ENCODE data around the gene UBQLN4. TPM values are rescaled to one million over a fixed set of nuclear protein-coding genes. Genes with fewer than 3 reads are reported as not detected.

UBQLN4 gene
- total and polyA plus RNA-seq, 9 of the 15 experiments (the other 6 are each of a cell fraction or from before 2014, with no cell fraction given) = 13.5 to 65.5 (median 37.0) TPM

DNA sequence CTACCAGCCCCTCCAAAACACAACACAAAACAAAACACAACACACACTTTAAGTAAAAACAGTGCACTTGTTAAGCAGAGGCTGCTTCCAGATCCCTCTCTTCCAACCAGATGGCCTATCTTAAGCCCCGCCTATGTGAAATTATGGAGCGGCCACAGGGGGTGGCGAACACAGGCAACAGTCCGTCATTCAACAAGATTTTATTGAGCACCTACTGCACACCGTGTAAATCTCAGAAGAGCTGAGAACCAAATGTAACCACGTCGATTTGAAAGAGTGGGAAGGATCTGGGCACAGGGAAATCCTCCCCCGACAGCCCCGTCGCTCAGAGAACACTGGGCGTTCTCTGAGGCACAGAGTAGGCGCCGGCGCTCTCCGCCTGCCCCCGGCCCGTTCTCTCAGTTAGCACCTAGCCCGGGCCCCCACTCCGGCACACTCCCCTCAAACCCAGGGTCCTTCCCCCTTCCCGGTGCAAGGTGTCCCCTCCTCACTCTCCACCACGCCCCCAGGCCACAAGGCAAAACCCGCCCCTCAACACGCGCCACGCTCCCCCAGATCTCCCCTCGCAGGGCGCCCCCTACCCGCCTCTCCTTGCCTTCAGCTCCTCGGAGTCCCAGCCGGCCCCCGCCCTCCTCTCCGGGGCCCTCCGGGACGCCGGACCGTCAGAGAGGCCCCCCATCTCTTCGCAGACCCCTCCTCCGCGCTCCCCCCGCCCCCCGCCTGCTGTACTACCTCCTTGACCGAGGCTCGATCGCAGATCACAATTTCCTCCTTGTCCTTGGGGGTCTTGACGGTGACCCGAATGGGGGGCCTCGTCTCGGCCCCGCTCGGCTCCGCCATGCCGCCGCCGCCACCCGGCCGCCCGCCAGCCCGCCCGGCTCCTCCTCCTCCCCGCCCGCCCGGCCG lies 483 bp downstream of the UBQLN4 start (continued):
- TF ChIP-seq, protein P1, sequence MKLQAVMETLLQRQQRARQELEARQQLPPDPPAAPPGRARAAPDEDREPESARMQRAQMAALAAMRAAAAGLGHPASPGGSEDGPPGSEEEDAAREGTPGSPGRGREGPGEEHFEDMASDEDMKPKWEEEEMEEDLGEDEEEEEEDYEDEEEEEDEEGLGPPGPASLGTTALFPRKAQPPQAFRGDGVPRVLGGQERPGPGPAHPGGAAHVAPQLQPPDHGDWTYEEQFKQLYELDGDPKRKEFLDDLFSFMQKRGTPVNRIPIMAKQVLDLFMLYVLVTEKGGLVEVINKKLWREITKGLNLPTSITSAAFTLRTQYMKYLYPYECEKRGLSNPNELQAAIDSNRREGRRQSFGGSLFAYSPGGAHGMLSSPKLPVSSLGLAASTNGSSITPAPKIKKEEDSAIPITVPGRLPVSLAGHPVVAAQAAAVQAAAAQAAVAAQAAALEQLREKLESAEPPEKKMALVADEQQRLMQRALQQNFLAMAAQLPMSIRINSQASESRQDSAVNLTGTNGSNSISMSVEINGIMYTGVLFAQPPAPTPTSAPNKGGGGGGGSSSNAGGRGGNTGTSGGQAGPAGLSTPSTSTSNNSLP (IDR thresholded peaks at IDR 0.05; ENCODE audit: borderline replicate concordance, low read depth, low read length) = no peak
- TF ChIP-seq, protein P2, sequence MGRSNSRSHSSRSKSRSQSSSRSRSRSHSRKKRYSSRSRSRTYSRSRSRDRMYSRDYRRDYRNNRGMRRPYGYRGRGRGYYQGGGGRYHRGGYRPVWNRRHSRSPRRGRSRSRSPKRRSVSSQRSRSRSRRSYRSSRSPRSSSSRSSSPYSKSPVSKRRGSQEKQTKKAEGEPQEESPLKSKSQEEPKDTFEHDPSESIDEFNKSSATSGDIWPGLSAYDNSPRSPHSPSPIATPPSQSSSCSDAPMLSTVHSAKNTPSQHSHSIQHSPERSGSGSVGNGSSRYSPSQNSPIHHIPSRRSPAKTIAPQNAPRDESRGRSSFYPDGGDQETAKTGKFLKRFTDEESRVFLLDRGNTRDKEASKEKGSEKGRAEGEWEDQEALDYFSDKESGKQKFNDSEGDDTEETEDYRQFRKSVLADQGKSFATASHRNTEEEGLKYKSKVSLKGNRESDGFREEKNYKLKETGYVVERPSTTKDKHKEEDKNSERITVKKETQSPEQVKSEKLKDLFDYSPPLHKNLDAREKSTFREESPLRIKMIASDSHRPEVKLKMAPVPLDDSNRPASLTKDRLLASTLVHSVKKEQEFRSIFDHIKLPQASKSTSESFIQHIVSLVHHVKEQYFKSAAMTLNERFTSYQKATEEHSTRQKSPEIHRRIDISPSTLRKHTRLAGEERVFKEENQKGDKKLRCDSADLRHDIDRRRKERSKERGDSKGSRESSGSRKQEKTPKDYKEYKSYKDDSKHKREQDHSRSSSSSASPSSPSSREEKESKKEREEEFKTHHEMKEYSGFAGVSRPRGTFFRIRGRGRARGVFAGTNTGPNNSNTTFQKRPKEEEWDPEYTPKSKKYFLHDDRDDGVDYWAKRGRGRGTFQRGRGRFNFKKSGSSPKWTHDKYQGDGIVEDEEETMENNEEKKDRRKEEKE (IDR thresholded peaks at IDR 0.05; ENCODE audit: borderline replicate concordance in 1 of 2, control insufficient read depth in 1 of 2, low read depth in 2 of 2, low read length in 1 of 2) = 0 out of 4 replicates have a peak, but pooled peaks of 1 of the 2 experiments have one; percentile 51
- TF ChIP-seq RCOR1 (IDR thresholded peaks at IDR 0.05; ENCODE audit: borderline replicate concordance in 1 of 2, low read depth in 2 of 2, low read length in 2 of 2) (peak in 1 of 2 experiments; percentile 76; a peak in 3 of 4 replicates), SMC3 (conservative IDR thresholded peaks at IDR 0.05; ENCODE audit: insufficient read depth, low read depth, low read length) (peak; percentile 9; the same call in 1 of the 2 replicates), EGR1 (conservative IDR thresholded peaks at IDR 0.05) (peak; percentile 46), TFAM (CRISPR knock-in tag; conservative IDR thresholded peaks at IDR 0.05) (no peak), ZNF668 (CRISPR knock-in tag; IDR thresholded peaks at IDR 0.05) (no peak), JUNB (CRISPR knock-in tag; conservative IDR thresholded peaks at IDR 0.05) (no peak), ZC3H8 (IDR thresholded peaks at IDR 0.05) (no peak), NFRKB (IDR thresholded peaks at IDR 0.05; ENCODE audit: low read depth) (no peak), ZNF589 (CRISPR knock-in tag; IDR thresholded peaks at IDR 0.05; ENCODE audit: low read depth) (0 out of 2 replicates have a peak, but pooled peaks have one; percentile 5), BMI1 (IDR thresholded peaks at IDR 0.05; ENCODE audit: low read length) (no peak), JUND (IDR thresholded peaks at IDR 0.05; ENCODE audit: borderline replicate concordance, low read depth, low read length) (no peak), JUND (tag; IDR thresholded peaks at IDR 0.05; ENCODE audit: borderline replicate concordance, low read depth, low read length) (peak; percentile 3; the same call in 1 of the 3 replicates), ZEB2 (IDR thresholded peaks at IDR 0.05) (no peak)
- TF ChIP-seq, protein P3, sequence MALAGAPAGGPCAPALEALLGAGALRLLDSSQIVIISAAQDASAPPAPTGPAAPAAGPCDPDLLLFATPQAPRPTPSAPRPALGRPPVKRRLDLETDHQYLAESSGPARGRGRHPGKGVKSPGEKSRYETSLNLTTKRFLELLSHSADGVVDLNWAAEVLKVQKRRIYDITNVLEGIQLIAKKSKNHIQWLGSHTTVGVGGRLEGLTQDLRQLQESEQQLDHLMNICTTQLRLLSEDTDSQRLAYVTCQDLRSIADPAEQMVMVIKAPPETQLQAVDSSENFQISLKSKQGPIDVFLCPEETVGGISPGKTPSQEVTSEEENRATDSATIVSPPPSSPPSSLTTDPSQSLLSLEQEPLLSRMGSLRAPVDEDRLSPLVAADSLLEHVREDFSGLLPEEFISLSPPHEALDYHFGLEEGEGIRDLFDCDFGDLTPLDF (CRISPR knock-in tag; IDR thresholded peaks at IDR 0.05) = no peak
- TF ChIP-seq, protein P4, sequence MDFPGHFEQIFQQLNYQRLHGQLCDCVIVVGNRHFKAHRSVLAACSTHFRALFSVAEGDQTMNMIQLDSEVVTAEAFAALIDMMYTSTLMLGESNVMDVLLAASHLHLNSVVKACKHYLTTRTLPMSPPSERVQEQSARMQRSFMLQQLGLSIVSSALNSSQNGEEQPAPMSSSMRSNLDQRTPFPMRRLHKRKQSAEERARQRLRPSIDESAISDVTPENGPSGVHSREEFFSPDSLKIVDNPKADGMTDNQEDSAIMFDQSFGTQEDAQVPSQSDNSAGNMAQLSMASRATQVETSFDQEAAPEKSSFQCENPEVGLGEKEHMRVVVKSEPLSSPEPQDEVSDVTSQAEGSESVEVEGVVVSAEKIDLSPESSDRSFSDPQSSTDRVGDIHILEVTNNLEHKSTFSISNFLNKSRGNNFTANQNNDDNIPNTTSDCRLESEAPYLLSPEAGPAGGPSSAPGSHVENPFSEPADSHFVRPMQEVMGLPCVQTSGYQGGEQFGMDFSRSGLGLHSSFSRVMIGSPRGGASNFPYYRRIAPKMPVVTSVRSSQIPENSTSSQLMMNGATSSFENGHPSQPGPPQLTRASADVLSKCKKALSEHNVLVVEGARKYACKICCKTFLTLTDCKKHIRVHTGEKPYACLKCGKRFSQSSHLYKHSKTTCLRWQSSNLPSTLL (IDR thresholded peaks at IDR 0.05) = no peak
